Prostate gland (tissue), 2 donors: ENCODE results near the gene URB2. TPM values are rescaled to one million over a fixed set of nuclear protein-coding genes. Genes with fewer than 3 reads are reported as not detected.

Experiments
- DNase-seq: peaks from one replicate; pipeline ENCODE4 v3.0.0-alpha.2; 2019; ENCODE audit warnings: low spot score
- H3K27ac ChIP-seq, 2 donors: fragments of 200-600 bp; sonication (generic); 2 replicates each; pipeline ENCODE4 v1.5.1; 2017 to 2019
- H3K27me3 ChIP-seq: fragments of 200-600 bp; sonication (generic); replicated peaks from 2 replicates; pipeline ENCODE4 v1.5.1; 2019; ENCODE audit not compliant: insufficient read depth
- H3K36me3 ChIP-seq, 2 donors: fragments of 200-600 bp; sonication (generic); 1 replicate in 1 of 2; 2 replicates in 1 of 2; pipeline versions ENCODE4 v1.5.1 to v1.8.1; 2017 to 2019
- H3K4me1 ChIP-seq: fragments of 200-600 bp; sonication (generic); replicated peaks from 2 replicates; pipeline ENCODE4 v1.5.1; 2019
- H3K4me3 ChIP-seq, 2 donors: fragments of 200-600 bp; sonication (generic); 2 replicates each; pipeline ENCODE4 v1.5.1; 2017 to 2019
- H3K9me3 ChIP-seq: fragments of 200-600 bp; sonication (generic); 2 replicates; pipeline ENCODE4 v1.5.1; 2017
- CTCF ChIP-seq, 4 experiments: fragments of 200-600 bp in 2 of 4; fragments of 450-650 bp in 2 of 4; sonication (generic) in 2 of 4; IDR thresholded peaks; 1 replicate in 3 of 4; 2 replicates in 1 of 4; pipeline ENCODE4 v1.5.1; 2016 to 2019; ENCODE audit warnings: antibody characterized with exemption in 4 of 4, mild to moderate bottlenecking in 2 of 4, moderate library complexity in 2 of 4
- POLR2A ChIP-seq: fragments of 450-650 bp; IDR thresholded peaks from one replicate; pipeline ENCODE4 v1.6.1; 2016; ENCODE audit warnings: antibody characterized with exemption, mild to moderate bottlenecking
- POLR2AphosphoS5 ChIP-seq: sonication (generic); formaldehyde crosslinking; IDR thresholded peaks from one replicate; pipeline ENCODE4 v1.6.1; 2017; ENCODE audit warnings: antibody characterized with exemption
- WGBS: methylation state at CpG from one replicate; pipeline ENCODE4 v1.1.5; 2018; 5-methylcytosine and 5-hydroxymethylcytosine counted together
- intact Hi-C: fragments of 100-400 bp; cut with DNase I; formaldehyde crosslinking; loops from one replicate; pipeline ENCODE4 v1.14.2; 2022
- total RNA-seq, 2 donors: library from RNA; depleted of rRNA; stranded (reverse); fragments of >200 nt; gene quantifications; one replicate each; pipeline ENCODE4 v1.1.0, GENCODE V29; 2016

Gene URB2
- total RNA-seq, 2 donors from 2014 or later = 5.6 to 11.9 TPM

GRCh38 chr1:229636042-229636441 is 10.0 kb downstream of the URB2 start:
- intact Hi-C loops = no loop called here
- Histone ChIP-seq H3K9me3 (no peaks in the 10 kb centered on the region), H3K36me3 (peaks cover 0 to 16% of the 10 kb centered on the region in 2 donors), H3K27ac (no peak overlapping the region), H3K4me3 (no peak overlapping the region), H3K4me1 (no peaks in the 10 kb centered on the region), H3K27me3 (no peaks in the 10 kb centered on the region)
- DNase-seq = no peak
- no peak for TF ChIP-seq POLR2AphosphoS5
- no peak for TF ChIP-seq POLR2A
- no peak for TF ChIP-seq CTCF (IDR thresholded peaks at IDR 0.05)
- WGBS = 86% methylated on average over 9 of the region's 9 CpGs

- WGBS = 96% methylated on average over 12 of the region's 12 CpGs
- Histone ChIP-seq H3K27me3 (no peaks in the 10 kb centered on the region), H3K4me1 (no peaks in the 10 kb centered on the region), H3K4me3 (no peak overlapping the region), H3K36me3 (peaks cover 0 to 16% of the 10 kb centered on the region in 2 donors), H3K9me3 (no peaks in the 10 kb centered on the region), H3K27ac (no peak overlapping the region)
- intact Hi-C loops = no loop called here
- TF ChIP-seq POLR2A (no peak), POLR2AphosphoS5 (no peak)
- DNase-seq = no peak
Measured at GRCh38 chr1:229637746-229638145, 11.7 kb downstream of the URB2 start.

GRCh38 chr1:229640455-229640854 is 14.4 kb downstream of the URB2 start:
- no peak for DNase-seq
- Histone ChIP-seq H3K9me3 (no peaks in the 10 kb centered on the region), H3K36me3 (peaks cover 0 to 16% of the 10 kb centered on the region in 2 donors), H3K27ac (no peak overlapping the region), H3K4me1 (no peaks in the 10 kb centered on the region), H3K4me3 (no peak overlapping the region), H3K27me3 (no peaks in the 10 kb centered on the region)
- intact Hi-C loops = no loop called here
- 74% methylated on average over 12 of the region's 12 CpGs for WGBS
- TF ChIP-seq CTCF (IDR thresholded peaks at IDR 0.05) = no peak
- TF ChIP-seq POLR2AphosphoS5 = no peak
- TF ChIP-seq POLR2A = no peak

GRCh38 chr1:229641306-229641705 is 15.3 kb downstream of the URB2 start:
- intact Hi-C loops = no loop called here
- H3K4me3 ChIP-seq = no peak overlapping the region
- no peaks in the 10 kb centered on the region for H3K4me1 ChIP-seq
- H3K9me3 ChIP-seq = no peaks in the 10 kb centered on the region
- DNase-seq = no peak
- no peaks in the 10 kb centered on the region for H3K27me3 ChIP-seq
- 98% methylated on average over 3 of the region's 3 CpGs for WGBS
- TF ChIP-seq POLR2A = no peak
- no peak for TF ChIP-seq POLR2AphosphoS5
- no peak for TF ChIP-seq CTCF (IDR thresholded peaks at IDR 0.05)
- no peak overlapping the region for H3K27ac ChIP-seq
- peaks cover 0 to 8% of the 10 kb centered on the region in 2 donors for H3K36me3 ChIP-seq

- no peak overlapping the region for H3K27ac ChIP-seq
- TF ChIP-seq POLR2A (no peak), CTCF (IDR thresholded peaks at IDR 0.05) (no peak), POLR2AphosphoS5 (no peak)
- H3K36me3 ChIP-seq = no peaks in the 10 kb centered on the region
- no peak for DNase-seq
- no peaks in the 10 kb centered on the region for H3K9me3 ChIP-seq
- H3K4me3 ChIP-seq = no peak overlapping the region
- intact Hi-C loops = no loop called here
- no peaks in the 10 kb centered on the region for H3K4me1 ChIP-seq
- WGBS = 83% methylated on average over 5 of the region's 5 CpGs
- H3K27me3 ChIP-seq = no peaks in the 10 kb centered on the region
Measured at GRCh38 chr1:229642376-229642775, 16.3 kb downstream of the URB2 start.
